Peyer's patch (tissue), 4 donors: ENCODE measurements around the gene IGF2BP1.

ENCODE experiments used
- CTCF ChIP-seq, 6 experiments: fragments of 450-650 bp in 4 of 6; fragments of 200-600 bp in 2 of 6; sonication (generic) in 1 of 6; IDR thresholded peaks; one replicate each; pipeline ENCODE4 v1.5.1; 2017 to 2019; ENCODE audit warnings: antibody characterized with exemption in 6 of 6, mild to moderate bottlenecking in 3 of 6, moderate library complexity in 1 of 6
- POLR2A ChIP-seq, 2 donors: fragments of 450-650 bp; IDR thresholded peaks; one replicate each; pipeline ENCODE4 v1.5.1; 2017; ENCODE audit warnings: antibody characterized with exemption in 2 of 2, mild to moderate bottlenecking in 2 of 2, moderate library complexity in 2 of 2

- TF ChIP-seq CTCF (IDR thresholded peaks at IDR 0.05) (no peak), POLR2A (IDR thresholded peaks at IDR 0.05) (no peak)
Observed at GRCh38 chr17:48993951-48994350, 3.2 kb upstream of the IGF2BP1 start.
